Astrocyte of the spinal cord (primary cell): Measurements from ENCODE around the gene CCND1.
"Not testable (repeated sequence)": the region's sequence is repeated elsewhere in the genome, so short reads cannot be mapped to it uniquely, and the experiment has no call there.

Experiments used
- DNase-seq: peaks from one replicate; pipeline ENCODE4 v3.0.0; 2011; ENCODE audit warnings: low read depth, low spot score
- H3K4me3 ChIP-seq: 2 replicates; pipeline ENCODE4 v1.5.1; 2011; ENCODE audit warnings: low read depth, mild to moderate bottlenecking, low read length, moderate library complexity
- in situ Hi-C: cut with HindIII; loops from 2 replicates; pipeline ENCODE4 v1.10.0; 2017; ENCODE audit warnings: low sequenced_read_pairs
- TF ChIP-seq, protein P1 (sequence below): IDR thresholded peaks from 2 replicates; pipeline ENCODE4 v1.5.1; 2012; ENCODE audit warnings: low read depth, mild to moderate bottlenecking, low read length, inconsistent platforms

Gene CCND1

DNA sequence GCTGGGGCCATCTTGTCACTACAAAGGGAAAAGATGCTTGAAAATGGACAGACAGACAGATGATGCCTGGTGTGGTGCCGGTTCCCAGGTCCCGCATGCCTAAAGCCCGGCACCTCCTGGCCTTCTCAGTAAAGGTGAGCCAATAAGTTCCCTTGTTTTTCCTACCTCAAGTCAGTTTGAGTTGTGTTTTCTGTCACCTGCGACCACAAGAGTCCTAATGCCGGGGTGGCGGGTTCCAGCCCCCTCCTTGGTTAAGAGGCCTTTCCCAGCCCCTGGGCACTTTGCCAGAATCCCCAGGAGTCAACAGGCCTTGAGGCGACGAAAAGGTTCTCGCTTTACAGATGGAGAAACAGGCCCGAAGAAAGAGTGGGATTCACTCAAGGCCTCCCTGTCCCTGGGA is 53.8 kb downstream of the CCND1 start:
- TF ChIP-seq, protein P1, sequence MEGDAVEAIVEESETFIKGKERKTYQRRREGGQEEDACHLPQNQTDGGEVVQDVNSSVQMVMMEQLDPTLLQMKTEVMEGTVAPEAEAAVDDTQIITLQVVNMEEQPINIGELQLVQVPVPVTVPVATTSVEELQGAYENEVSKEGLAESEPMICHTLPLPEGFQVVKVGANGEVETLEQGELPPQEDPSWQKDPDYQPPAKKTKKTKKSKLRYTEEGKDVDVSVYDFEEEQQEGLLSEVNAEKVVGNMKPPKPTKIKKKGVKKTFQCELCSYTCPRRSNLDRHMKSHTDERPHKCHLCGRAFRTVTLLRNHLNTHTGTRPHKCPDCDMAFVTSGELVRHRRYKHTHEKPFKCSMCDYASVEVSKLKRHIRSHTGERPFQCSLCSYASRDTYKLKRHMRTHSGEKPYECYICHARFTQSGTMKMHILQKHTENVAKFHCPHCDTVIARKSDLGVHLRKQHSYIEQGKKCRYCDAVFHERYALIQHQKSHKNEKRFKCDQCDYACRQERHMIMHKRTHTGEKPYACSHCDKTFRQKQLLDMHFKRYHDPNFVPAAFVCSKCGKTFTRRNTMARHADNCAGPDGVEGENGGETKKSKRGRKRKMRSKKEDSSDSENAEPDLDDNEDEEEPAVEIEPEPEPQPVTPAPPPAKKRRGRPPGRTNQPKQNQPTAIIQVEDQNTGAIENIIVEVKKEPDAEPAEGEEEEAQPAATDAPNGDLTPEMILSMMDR: no peak
- H3K4me3 ChIP-seq: no peak overlapping the region
- no peak for DNase-seq
- in situ Hi-C loops: no loop called here

DNA sequence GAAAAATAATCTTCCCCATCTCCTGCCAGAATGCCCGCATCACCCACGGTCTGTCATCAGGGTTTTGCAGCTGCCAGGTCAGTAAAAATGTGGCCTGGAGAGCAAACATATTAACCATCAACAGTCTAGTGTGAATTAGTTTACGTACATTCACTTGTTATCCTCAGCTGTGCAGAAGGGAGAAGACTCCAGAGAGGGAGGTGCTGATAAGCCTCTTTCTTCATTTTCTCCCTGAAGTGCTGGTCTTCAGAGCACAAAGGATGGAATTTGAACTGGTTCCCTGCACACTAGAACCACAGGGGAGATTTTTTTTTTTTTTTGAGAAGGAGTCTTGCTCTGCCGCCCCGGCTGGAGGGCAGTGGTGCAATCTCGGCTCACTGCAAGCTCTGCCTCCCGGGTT is 54.6 kb downstream of the CCND1 start:
- in situ Hi-C loops: no loop called here
- TF ChIP-seq, protein P1: no peak
- H3K4me3 ChIP-seq: no peak overlapping the region
- DNase-seq: no peak

DNA sequence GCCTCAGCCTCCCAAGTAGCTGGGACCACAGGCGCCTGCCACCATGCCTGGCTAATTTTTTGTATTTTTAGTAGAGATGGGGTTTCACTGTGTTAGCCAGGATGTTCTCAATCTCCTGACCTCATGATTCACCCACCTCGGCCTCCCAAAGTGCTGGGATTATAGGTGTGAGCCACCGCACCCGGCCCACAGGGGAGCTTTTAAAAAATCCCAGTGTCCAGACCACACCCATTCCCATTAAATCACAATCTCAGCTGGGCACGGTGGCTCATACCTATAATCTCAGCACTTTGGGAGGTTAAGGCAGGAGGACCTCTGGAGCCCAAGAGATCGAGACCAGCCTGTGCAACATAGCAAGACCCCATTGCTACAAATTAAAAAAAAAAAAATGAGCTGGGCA is 55.0 kb downstream of the CCND1 start:
- DNase-seq, in situ Hi-C loops, H3K4me3 ChIP-seq: not testable (repeated sequence)

DNA sequence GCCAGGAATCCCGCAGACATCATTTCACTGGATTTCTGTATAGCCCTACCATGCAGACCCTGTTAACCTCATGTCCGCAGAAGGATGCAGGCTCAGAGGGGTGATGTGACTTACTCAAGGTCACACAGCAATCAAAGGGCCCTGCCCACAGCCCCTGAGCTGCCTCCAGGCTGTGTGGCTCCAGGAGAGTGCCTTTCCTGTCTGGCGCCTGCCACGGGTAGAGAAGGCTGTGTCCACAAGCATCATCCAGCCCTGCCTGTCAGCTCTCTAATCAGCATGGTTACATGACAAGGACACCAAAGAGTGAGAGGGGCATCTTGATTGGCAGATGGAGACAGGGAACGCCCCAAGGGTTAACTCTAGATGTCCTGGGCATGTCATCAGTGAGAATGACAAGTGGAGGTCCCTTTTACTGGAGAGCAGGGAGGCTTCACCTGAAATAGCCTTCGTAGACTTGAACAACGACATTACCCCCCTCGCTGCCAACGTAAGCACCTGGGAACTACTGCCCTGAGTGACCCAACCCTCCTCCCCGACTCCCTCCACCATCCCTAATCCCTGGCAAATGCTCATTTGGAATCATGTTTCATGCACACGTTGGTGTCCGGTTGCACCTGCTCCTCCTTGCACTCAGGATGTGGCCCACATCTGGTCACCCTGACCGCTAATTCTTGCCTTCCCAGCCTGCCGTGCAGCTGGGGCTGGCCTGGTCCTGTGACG is 56.0 kb downstream of the CCND1 start:
- no peak overlapping the region for H3K4me3 ChIP-seq
- no peak for DNase-seq
- TF ChIP-seq, protein P1: no peak
- in situ Hi-C loops: no loop called here

DNA sequence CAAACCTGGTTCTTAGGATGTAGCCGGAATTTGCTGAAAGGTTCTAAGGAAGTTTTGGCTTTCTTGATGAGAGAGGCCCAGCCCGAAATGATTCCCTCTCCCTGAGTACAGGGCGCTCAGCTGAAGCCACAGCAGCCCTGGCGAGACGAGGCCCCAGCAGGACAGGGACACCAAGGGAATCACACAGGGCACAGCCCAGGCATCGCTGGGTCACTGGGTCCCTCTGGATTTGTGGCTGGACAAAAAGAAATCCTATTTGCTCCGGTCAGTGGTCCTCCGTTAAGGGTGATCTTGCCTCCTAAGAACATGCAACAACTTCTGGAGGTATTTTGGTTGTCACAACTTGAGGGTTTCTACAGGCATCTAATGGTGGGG is 56.5 kb downstream of the CCND1 start:
- DNase-seq: no peak
- TF ChIP-seq, protein P1: no peak
- H3K4me3 ChIP-seq: no peak overlapping the region
- in situ Hi-C loops: no loop called here

DNA sequence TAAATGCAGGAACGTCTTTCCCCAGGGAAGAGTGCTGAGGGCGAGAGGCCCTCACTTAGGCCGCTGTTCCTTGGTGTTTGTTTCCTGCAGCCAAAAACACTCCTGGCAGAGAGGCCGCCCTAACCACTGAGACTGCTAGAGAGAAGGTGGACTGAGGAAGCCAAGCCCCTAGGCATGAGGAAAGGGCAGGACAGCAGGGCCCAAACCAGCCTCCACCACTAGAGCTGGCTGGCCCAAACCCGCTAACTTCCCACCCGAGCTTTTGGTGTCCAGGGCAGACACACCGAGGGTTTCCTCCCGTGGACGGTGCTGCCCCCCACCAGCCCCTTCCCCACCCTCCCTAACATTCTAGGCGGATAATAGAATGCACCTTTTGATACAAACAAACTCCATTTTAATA is 56.9 kb downstream of the CCND1 start:
- no peak for DNase-seq
- H3K4me3 ChIP-seq: no peak overlapping the region
- TF ChIP-seq, protein P1: no peak
- in situ Hi-C loops: no loop called here

DNA sequence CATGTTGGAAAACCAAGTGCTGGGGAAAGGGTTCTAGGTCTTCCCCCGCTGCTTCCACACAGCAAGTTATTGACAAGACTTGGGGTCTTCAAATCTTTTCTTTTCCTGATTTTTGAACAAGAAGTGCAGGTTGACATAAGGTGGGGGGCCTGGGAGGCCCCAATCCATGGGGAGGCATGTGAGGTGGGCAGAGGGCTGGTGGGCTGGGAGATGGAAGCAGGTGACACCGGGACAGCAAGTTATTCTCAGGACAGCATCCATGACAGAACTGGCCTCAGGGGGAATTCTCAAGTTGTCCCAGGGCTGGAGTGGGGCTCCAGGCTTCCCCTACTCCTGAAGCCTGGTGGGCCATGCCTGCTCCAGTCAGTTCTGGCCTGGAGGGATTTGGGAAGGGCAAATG is 57.4 kb downstream of the CCND1 start:
- no peak for DNase-seq
- in situ Hi-C loops: no loop called here
- H3K4me3 ChIP-seq: no peak overlapping the region
- TF ChIP-seq, protein P1: no peak
